GM10266 (cell line): ENCODE measurements around the gene STK16.

Source experiments
- DNase-seq: peaks from one replicate; pipeline ENCODE4 v3.0.0; 2012; ENCODE audit errors: extremely low spot score
- CTCF ChIP-seq: IDR thresholded peaks from 2 replicates; pipeline ENCODE4 v1.5.1; 2012; ENCODE audit warnings: mild to moderate bottlenecking, low read depth; ENCODE audit not compliant: control insufficient read depth, insufficient read depth; ENCODE audit errors: missing control alignments

The STK16 gene

GRCh38 chr2:219223831-219224610, 21.3 kb upstream of the STK16 start:
- no peak for DNase-seq
- TF ChIP-seq CTCF, result no peak

GRCh38 chr2:219225350-219225749, 19.9 kb upstream of the STK16 start:
- no peak for TF ChIP-seq CTCF
- DNase-seq, result no peak

- DNase-seq, result no peak
- no peak for TF ChIP-seq CTCF
Observed at GRCh38 chr2:219228041-219228910, 17.0 kb upstream of the STK16 start.

GRCh38 chr2:219228911-219229304, 16.4 kb upstream of the STK16 start:
- no peak for TF ChIP-seq CTCF
- no peak for DNase-seq

GRCh38 chr2:219229305-219230058, 15.8 kb upstream of the STK16 start, which contains the start of the genes ANKZF1 and ATG9A:
Gene ANKZF1 (plus strand): TSS chr2:219229806. CDS start chr2:219230258, 452 bp downstream.
Gene ATG9A (minus strand): TSS chr2:219229636. CDS start chr2:219228024, 1,612 bp downstream.
- peak; percentile 99 for DNase-seq
- TF ChIP-seq CTCF, result no peak

- no peak for TF ChIP-seq CTCF
- peak; percentile 53 for DNase-seq
Observed at GRCh38 chr2:219230059-219230540, 15.2 kb upstream of the STK16 start.
